ENCODE results near the gene RAPGEF2. TPM values are rescaled to one million over a fixed set of nuclear protein-coding genes. Genes with fewer than 3 reads are reported as not detected.

RAPGEF2 gene
- total RNA-seq, 2 donors from 2014 or later: 38.2 to 46.7 TPM

- ATAC-seq: no peak
- intact Hi-C loops (cut with DNase I): no loop called here
- peaks cover 0 to 25% of the 10 kb centered on the region in 2 donors for H3K36me3 ChIP-seq (replicated peaks in 1 of 2; ENCODE audit: insufficient read depth in 1 of 2, low read depth in 2 of 2)
- H3K4me3 ChIP-seq: no peak overlapping the region
- H3K27ac ChIP-seq: no peak overlapping the region
- H3K4me1 ChIP-seq: no peaks in the 10 kb centered on the region
- DNase-seq: no peak
- H3K9me3 ChIP-seq: no peaks in the 10 kb centered on the region
- WGBS, 2 donors: 87 to 88% methylated on average over 2 of the region's 2 CpGs
- TF ChIP-seq POLR2A (IDR thresholded peaks at IDR 0.05) (no peak), CTCF (IDR thresholded peaks at IDR 0.05) (no peak)
- no peaks in the 10 kb centered on the region for H3K27me3 ChIP-seq
Observed at GRCh38 chr4:159358226-159358625, 255.3 kb downstream of the RAPGEF2 start.

DNA sequence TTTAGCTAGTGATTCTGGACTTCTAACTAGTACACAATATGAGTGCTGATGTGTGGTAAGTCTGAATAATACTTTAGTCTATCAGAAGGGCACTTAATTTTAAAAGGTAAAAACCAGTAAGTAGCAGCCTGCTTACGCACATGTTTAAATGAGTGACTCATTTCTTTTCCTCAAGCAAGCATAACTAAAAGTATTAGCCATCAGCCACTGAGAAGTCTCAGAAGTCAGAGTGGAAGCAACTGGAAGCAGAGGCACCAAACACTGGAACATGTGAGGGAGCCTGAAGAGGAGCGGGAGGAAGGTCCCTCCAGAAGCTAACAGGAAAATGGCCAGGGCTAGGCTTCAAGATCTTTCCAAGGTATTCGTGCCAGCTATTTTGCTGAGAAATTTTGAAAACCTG lies 257.7 kb downstream of the RAPGEF2 start:
- DNase-seq (no peak), ATAC-seq (no peak)
- intact Hi-C loops (cut with DNase I): no loop called here
- H3K36me3 ChIP-seq (replicated peaks in 1 of 2; ENCODE audit: insufficient read depth in 1 of 2, low read depth in 2 of 2): peaks cover 0 to 14% of the 10 kb centered on the region in 2 donors
- no peaks in the 10 kb centered on the region for H3K9me3 ChIP-seq
- H3K4me3 ChIP-seq: no peak overlapping the region
- H3K4me1 ChIP-seq: no peaks in the 10 kb centered on the region
- no peak overlapping the region for H3K27ac ChIP-seq
- WGBS, 2 donors: 92 to 95% methylated on average over 3 of the region's 3 CpGs
- TF ChIP-seq CTCF (IDR thresholded peaks at IDR 0.05) (no peak), POLR2A (IDR thresholded peaks at IDR 0.05) (no peak)
- no peaks in the 10 kb centered on the region for H3K27me3 ChIP-seq

DNA sequence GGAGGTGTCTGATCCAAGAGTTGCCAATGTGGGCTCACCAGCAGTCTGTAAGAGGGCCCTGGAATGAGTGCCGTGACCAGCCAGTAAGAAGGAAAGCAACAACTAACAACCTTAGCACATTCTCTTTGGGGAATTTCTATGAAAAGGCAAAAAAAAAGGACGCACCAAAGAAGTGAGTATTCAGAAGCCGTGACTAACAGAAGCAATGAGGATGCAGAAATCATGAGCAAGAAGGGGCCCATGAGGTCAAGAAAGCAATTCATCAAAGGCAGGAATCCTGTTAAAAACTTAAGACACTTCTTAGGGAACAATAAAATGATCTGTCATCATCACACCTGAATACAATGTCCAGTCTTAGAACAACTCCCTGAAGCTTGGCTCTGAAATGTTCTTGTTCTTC lies 260.5 kb downstream of the RAPGEF2 start:
- no peaks in the 10 kb centered on the region for H3K9me3 ChIP-seq
- no peak for DNase-seq
- H3K4me1 ChIP-seq: no peaks in the 10 kb centered on the region
- ATAC-seq: no peak
- intact Hi-C loops (cut with DNase I): no loop called here
- peaks cover 0 to 7% of the 10 kb centered on the region in 2 donors for H3K36me3 ChIP-seq (replicated peaks in 1 of 2; ENCODE audit: insufficient read depth in 1 of 2, low read depth in 2 of 2)
- no peaks in the 10 kb centered on the region for H3K27me3 ChIP-seq
- TF ChIP-seq POLR2A (IDR thresholded peaks at IDR 0.05): no peak
- TF ChIP-seq CTCF (IDR thresholded peaks at IDR 0.05): no peak
- H3K27ac ChIP-seq: no peak overlapping the region
- WGBS, 2 donors: 96% methylated on average over 3 of the region's 3 CpGs
- H3K4me3 ChIP-seq: no peak overlapping the region

DNA sequence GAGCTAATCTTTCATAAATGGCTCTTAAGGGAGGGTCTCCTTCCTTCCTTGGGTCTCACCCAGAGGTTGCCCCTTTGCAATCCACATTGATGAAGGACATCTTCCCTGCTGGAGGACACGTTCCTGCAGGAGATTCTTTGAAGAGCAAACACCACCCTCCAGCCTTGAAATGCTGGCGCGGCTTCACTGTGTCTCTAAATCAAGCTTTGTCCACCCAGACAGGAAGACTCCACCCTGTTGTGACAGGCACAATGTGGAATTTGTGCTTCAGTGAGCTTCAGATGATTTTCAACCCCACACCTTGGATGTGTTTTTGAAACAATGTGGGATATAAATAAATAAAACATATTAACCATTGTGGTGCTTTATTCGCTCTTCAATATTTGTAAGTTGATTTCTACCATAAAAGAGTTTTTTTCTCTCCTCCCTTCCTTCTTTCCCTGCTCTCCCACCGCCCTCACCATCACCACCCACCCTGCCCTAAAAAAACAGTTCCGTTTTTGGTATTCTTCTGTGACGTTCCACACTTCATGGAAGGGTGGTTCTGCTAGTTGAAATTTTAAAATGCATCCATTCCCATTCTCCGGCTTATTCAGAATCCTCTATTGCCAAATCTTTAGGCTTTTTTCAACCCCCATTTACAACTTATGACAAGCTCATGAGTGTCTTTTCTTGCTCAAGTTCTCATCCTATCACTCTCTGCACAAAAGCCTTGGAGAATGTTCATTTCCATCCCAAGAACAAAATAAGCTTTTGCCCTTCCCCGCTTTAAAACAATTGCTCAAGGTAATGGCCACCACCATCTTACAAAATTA lies 264.3 kb downstream of the RAPGEF2 start:
- Histone ChIP-seq H3K9me3 (peaks cover 0 to 6% (median 0%) of the 10 kb centered on the region in 3 donors), H3K27me3 (no peaks in the 10 kb centered on the region), H3K27ac (no peak overlapping the region), H3K36me3 (replicated peaks in 1 of 2; ENCODE audit: insufficient read depth in 1 of 2, low read depth in 2 of 2) (no peaks in the 10 kb centered on the region), H3K4me3 (no peak overlapping the region), H3K4me1 (no peaks in the 10 kb centered on the region)
- intact Hi-C loops (cut with DNase I): no loop called here
- DNase-seq: no peak
- TF ChIP-seq POLR2A (IDR thresholded peaks at IDR 0.05) (no peak), CTCF (IDR thresholded peaks at IDR 0.05) (no peak)
- ATAC-seq: no peak
- 50 to 61% methylated on average over 9 of the region's 9 CpGs for WGBS, 2 donors

GRCh38 chr4:159367781-159368080 lies 264.9 kb downstream of the RAPGEF2 start:
- Histone ChIP-seq H3K27me3 (no peaks in the 10 kb centered on the region), H3K27ac (no peak overlapping the region), H3K4me1 (no peaks in the 10 kb centered on the region), H3K36me3 (replicated peaks in 1 of 2; ENCODE audit: insufficient read depth in 1 of 2, low read depth in 2 of 2) (no peaks in the 10 kb centered on the region), H3K4me3 (no peak overlapping the region), H3K9me3 (peaks cover 0 to 6% (median 0%) of the 10 kb centered on the region in 3 donors)
- no peak for ATAC-seq
- intact Hi-C loops (cut with DNase I): no loop called here
- DNase-seq: no peak
- 26 to 40% methylated on average over 2 of the region's 2 CpGs for WGBS, 2 donors
- TF ChIP-seq CTCF (IDR thresholded peaks at IDR 0.05): no peak
- TF ChIP-seq POLR2A (IDR thresholded peaks at IDR 0.05): no peak
